GM19395 (cell line): Measurements from ENCODE around the gene CBL.

Experiments
- ATAC-seq: cut with Tn5 transposase; IDR thresholded peaks from one replicate; pipeline ENCODE4 v1.9.1; 2021; ENCODE audit warnings: mild to moderate bottlenecking, moderate library complexity; ENCODE audit not compliant: unreplicated experiment

The CBL gene

DNA sequence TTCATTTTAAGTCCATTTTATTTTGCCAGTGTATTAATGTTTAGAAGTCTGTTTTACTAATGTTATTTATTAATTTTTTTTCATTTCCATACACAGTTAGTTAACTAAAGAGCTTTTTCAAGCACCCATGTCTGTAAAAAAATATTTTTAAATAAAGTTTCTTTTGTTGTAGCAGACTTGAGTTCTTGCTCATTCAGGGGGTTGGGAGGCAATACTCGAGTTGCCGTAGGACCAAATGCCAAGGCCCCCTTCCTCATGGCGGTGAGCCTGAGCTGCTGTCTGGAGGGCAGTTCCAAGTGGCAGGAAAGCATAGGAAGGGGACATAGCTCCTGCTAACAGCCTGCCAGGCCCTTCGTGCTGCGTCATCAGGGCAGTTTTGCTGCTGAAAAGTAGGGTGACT lies 101.8 kb downstream of the CBL start:
- ATAC-seq = no peak

DNA sequence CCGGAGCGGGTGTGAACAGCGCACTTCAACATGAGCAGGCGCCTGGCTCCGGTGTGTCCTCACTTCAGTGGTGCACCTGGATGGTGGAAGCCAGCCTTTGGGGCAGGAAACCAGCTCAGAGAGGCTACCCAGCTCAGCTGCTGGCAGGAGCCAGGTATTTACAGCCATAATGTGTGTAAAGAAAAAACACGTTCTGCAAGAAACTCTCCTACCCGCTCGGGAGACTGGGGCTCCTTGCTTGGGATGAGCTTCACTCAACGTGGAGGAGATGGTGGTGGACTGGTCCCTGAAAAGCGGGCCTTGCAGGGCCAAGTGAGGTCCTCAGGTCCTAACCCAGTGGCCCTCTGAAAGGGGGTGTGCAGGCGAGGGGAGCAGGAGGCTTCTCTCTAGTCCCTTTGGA lies 103.3 kb downstream of the CBL start:
- no peak for ATAC-seq

DNA sequence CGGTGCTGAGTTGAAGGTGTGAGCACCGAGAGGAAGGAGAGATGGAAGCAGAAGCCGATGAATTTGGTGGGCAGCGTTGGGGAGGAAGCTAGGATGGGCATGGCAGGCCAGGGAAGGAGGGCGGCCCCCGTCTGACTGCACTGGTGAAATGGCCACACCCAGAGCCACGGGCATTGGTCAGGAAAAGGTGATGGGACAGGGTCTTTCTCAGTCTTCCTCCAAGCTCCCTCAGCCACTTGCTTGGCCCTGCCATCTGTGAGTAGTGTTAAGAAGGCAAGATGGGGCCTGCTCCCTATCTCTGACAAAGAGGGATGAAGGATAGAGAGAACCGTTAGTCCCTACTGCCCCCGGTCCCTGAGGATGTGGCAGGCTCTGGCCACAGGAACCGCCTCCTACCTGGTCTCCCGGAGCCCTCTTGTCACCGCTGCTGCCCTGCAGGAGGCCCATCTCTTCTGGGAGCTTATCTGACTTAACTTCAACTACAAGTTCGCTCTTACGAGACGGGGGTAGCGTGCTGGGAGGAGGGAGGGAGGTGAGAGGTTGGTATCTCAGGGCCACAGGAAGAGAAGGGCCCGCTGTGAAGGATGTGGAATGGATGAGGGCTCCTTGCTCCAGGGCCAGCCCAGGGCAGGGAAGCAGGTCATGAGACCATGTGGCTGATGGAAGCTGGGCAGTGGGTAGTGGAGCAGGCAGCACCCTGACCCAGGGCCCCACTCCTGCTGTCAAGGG lies 104.0 kb downstream of the CBL start:
- no peak for ATAC-seq

DNA sequence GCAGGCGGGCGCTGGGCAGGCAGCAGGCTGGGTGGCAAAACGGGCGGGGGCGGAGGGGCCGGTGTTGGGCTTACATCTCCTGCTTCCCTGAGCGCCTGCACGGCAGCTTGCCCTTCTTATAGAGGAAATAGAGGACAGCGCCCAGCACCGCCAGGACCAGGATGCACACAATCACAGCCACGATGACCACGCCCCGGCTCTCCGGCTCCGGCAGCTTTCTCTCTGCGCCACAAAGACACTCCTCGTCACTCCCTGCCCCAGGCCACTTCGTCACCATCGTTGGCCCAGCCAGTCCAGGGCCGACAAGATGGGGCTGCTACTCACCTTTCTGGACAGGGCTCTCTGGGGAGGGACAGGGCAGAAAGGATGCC lies 104.5 kb downstream of the CBL start:
- no peak for ATAC-seq

DNA sequence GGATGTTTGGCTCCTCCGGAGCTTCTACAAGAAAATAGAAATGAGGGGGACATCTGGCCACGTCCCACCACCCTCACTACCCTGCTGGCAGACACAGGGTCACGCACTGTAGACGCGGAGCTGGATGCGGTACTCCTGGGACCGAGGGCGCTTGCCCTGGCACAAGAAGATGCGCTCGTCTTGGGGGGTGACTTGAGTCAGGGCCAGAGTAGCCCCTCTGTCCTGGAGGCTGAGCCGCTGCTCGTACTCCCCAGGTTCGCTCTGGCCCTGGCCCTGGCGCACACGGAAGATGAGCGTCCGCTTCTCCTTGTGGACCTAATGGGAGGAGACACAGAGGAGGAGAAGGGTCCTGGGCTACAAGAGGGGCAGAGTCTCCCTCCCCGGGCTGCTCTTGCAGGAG lies 108.6 kb downstream of the CBL start:
- no peak for ATAC-seq

DNA sequence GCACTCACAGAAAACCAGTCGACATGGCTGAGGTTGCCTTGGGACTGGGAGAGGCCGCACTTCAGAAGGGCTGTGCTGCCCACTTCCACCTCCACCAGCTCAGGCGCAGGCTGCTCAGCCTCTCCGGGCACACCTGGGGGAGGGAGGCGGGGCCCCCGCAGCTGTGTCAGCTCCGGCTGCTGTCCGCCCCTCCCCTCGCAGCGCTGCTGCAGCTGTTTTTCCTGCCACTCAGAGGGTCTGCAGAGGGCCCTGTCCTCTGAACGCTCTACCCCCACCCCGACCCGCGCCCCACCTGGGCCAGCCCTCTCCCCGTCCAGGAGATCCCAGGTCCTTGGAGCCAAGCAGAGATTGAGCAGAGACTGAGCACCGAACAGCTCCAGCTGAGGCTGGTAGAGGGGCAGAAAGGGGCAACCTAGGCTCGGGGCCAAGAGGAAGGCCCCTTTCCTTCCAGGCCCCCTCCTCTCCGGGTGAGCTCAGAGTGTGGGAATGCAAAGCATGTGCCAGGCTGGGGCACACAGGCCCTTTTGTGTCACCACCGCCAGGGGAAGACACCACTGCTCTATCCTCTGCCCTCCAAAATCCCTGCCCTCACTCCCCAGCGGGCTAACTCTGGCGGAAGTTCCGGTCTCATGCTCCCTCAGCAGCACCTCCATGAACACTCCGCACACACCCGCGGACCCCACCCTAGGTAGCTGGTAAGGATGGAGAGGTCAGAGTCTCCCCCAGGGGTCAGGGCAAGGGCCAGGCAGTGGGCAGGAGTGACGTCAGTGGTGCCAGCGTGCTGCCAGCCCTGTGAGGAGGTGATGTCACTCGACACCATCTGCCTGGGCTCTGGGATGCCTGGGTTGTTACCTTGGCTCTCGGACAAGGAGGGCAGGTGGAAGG lies 109.2 kb downstream of the CBL start:
- peak; percentile 50 for ATAC-seq

DNA sequence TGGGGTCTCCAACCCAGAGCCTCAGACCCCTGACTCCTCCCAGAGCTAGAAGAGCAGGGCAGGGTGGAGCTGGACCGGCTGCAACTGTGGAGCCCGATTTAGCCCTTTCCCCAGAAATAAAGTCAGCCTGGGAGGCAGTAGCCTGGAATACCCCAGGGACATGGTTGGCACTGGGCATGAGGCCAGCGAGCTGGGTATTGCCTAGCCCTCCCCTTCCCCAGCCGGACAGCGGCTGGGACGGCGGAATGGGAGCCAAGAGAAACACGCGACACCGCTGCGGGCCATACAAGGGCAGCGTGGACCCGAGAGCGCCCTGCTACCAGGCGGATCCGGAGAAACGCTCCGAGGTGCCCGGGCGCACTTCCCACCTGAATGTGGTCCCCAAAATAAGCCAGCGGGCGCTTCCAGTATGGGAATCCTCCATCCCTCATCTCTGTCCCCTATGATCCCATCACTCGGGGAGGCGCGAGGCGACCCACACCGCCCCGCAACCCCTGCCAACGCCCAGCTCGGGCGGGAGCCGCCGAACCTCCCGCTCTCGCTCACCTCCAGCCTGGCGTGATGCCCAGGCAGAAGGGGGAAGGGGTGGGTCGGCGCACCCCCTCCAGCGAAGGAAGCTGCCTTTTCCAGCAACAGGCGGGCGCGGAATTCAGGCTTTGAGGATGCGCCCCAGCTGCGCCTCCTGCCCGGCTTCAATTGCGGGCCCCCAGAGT lies 110.0 kb downstream of the CBL start:
- no peak for ATAC-seq

DNA sequence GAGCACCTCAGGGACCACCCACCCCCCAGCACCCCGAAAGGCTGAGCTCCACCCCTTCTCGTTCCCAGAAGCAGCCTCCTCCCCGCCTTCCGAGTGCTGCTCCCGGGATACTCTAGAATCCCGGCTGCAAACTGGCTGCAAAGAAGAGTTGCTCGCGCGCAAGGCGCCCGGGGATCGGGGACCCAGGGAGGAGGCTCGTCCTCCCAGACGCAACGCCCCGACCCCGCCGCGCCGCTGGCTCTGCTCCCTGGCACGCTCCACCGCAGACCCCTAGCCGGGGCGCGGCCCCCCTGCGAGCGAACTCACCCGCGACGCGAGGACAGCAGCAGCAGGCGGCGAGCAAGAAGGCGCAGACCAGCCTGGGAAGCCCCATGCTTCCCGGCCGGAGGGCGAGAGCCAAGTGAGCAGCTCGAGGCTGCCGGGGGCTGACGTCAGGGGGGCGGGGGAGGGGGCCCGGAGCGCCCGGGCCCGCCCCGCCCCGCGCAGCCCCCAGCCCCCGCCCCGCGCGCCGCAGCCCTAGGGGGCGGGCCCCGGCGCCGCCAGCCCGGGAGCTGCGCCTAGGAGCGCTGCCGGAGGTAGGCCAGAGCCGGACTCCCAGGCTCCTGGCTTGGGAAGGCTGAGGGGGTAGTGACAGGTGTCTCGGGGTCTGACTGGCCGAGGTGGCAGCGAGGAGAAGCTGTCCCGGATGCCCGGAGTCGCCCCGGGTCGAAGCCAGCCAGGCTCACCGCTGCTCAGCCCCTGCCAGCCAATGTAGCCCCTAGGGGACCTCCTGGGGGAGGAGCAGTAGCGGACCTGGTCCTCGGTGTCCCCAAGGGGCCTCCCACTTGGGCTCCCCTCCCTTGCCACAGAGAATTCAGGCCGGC lies 110.8 kb downstream of the CBL start, which contains the start of gene MCAM:
MCAM (minus strand) TSS at position 402 of the 863 bp plus-strand sequence; CDS start at position 373, 29 bp downstream.
- no peak for ATAC-seq

DNA sequence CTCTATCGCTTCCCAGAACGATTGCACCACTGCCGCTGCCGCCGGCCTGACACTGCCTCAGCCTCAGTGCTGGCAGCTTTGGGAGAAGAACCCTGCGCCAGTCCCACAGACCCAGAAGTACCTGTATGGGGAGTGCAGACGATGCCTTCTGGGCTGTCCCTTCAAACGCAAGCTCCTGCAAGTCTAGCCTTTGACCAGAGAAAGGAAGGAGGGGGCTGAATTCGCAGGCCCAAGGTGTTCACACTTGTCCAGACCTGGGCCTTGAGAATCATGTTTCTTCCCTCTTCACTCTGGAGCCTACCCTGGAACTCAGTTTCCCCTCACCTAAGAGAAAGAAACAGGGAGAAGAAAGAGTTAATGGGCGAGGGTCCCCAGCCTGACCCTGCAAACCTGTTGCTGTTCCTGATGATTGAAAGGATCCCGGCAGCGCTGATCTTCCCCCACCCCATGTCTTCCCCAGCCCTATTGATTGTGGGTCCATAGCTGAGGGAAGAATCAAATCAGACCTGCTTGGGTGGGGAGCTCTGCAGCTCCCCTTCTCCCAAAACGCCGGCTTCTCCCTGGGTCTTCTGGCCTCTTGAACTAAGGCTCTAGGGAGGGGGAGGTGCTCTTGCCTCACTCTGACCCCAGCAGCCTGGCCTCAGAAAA lies 111.6 kb downstream of the CBL start:
- ATAC-seq = no peak

DNA sequence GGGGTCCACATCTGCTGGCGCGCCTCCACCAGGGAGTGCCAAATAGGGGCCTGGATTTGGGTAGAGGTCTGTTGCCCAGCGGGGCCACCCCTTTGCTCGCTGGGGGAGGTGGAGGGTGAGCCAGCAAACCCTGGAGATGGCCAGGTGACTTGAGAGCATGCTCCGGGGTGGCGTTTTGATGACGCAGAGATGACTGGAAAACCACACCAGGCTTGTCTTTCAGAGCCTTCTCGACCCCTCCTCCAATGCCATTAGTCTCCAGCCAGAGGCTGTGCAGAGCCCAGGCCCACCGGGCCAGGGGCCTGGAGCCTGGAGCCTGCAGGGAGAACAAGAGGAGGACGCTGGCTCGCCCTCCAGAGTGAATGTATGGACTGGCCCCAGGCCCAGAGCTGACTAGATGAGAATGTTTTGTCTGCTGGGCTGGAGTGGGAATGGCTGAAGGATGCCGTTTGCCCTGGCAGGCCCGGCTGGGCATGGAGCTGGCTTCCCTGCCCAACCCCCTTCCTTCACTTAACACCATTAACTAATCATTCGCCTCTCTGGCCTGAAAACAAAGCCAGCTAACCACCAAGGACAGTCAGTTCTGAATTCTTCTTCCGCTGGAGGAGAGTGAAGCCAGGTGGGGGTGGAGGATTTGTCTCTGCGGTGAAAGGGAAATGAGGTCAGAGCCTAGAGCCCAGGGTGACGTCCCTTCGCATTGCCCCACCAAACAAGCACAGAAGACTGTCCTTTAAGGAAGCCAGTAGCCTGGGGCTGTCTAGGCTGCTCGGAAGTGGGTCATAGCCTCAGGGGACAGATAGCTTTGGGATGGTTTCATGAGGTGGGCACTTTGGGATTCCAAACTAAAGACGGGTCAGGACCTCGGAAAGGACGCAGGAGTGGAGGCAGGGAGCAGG lies 112.3 kb downstream of the CBL start:
- ATAC-seq = no peak

DNA sequence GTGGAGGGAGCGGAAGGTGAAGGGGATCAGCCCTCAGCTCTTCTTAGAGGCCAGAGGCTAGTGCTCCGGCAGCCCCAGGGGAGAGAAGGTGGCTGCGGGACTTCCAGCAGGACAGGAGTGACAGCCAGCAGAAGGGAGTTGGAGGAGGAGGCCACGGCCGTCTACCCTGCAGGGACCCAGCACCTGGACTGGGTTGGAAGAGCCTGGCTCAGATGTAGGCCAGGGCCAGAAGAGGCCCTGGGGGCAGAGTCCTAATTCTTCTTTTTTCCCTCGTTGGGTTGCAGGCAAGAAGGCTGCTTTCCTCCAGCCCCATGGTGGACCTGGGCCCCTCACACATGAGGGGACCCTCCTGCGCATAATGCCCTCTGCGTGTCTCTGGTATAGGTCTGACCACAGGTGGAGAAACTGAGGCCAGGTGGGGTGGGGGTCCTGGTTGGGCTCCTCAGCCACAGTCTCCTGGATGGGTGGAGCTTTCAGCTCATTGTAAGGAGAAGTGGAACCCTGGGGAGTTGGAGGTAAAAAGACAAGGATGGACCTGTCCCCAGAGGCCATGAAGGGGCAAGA lies 113.1 kb downstream of the CBL start:
- ATAC-seq = no peak

DNA sequence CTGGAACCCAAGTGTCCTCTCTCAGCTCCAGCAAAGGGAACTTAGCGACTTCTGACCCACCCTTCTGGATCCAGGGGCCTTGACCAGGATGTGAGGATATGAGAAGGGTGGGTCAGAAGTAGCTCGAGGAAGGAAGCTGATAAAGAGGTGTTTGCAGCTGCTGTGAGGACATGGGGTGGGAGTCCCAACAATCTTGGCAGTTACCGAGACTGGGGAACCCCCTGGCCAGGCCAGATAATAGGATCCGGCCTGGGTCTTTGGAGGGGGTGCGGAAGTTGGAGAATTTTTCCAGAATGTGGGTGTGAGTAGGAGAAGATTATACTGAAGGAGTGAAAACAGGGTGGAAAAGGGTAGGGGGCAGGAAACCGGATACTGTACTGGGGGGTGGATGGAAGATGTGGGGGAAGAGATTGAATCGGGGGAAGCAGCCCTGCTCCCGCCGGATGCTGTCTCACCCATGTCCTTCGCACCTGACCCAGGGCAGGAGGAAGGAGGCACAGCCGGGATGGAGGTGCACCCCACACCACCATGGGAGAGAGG lies 113.6 kb downstream of the CBL start:
- ATAC-seq = no peak

DNA sequence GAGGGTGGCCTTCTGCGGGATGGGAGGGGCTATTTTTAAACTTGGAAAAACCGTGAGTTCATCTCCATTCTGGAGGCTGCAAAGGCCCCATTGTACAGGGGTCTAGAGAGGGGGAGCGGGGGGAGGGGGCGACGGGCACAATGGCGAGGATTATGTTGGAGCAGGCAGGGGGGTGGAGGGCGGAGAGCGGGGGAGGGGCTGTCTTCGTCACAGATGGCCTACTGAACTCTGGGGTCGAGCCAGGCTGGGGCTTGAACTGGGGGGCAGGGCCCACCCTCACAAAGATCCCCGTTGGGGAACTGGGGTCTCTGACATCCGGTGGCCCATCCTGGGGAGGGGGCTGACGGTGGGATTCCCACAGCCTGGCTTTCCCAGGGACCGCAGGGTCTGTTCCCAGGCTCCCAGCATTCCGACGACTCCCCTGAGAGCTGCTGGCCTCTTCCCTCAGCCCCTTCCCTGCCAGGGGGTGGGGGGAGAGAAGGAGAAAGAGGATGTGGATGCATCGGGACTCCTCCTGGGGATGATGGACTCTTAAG lies 114.2 kb downstream of the CBL start:
- ATAC-seq = no peak

DNA sequence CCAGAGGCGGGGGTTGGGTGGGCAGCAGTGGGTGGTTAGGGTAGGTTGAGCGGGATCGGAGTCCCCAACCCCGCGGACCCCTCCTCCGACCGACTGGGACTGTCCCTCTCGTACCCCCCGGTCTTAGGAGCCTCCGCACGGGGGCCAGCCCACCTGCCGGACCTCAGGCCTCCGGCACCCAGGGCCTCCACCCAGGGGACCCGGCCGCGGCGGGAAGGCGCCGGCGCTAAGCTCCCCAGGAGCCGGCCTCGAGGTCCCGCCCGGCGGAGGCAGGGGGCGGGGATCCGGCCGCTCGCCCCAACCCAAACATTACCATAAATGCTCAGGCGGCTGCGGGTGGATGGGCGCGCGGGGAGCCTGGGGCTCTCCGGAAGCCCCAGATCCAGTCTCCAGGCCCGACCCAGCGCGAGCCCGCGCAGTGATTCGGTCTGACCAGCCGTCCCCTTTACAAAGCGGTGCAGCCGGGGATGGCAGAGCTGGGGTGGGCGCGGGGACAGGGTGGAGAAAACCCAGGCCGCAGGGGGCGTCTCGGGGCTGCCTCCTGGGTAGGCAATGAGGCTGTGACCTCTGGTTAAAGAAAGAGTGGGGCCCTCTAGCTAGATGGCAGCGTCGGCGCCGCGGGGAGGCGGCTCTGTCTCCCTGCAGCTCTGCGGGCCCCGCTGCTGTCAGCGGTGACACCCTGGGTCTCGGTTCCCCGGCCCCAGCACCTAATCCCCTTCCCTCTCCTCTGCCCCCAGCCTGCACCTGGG lies 114.8 kb downstream of the CBL start:
- ATAC-seq = peak; percentile 58

DNA sequence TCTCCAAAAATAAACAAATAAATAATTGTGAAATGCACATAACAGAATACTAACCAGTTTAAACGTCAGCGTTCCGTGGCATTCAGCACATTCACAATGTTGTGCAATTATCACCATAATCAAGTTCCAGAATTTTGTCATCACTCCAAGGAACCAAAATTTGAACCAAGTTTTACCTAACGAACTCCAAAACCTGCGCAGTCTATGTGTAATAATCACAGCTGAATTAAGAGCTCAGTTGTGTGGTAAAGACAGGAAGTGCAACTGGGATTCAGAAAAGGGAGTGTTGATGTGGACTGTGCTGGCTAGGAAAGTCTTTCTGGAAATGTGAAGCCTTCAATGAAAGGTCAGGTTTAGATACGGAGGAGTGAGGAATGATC lies 116.2 kb downstream of the CBL start:
- ATAC-seq = no peak

DNA sequence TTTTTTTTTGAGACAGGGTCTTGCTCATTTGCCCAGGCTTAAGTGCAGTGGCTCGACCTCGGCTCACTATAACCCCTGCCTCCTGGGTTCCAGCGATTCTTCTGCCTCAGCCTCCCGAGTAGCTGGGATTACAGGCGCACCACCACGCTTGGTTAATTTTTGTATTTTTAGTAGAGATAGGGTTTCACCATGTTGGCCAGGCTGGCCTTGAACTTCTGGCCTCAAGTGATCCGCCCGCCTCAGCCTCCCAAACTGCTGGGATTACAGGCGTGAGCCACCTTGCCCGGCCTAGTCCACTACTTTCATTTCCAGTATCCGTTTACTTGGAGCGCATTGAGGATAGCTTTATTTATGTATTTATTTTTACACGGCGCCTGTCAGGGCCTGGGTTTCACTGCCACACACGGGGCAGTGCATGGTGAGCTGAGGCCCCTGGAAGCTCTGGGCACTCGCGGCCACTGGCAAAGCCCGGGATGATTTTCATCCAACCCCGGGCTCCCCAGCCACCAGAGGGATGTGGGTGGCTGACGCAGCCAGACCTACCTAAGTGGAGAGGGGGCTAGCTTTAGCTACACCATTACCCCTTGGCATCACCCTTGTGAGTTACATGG lies 116.9 kb downstream of the CBL start:
- no peak for ATAC-seq

DNA sequence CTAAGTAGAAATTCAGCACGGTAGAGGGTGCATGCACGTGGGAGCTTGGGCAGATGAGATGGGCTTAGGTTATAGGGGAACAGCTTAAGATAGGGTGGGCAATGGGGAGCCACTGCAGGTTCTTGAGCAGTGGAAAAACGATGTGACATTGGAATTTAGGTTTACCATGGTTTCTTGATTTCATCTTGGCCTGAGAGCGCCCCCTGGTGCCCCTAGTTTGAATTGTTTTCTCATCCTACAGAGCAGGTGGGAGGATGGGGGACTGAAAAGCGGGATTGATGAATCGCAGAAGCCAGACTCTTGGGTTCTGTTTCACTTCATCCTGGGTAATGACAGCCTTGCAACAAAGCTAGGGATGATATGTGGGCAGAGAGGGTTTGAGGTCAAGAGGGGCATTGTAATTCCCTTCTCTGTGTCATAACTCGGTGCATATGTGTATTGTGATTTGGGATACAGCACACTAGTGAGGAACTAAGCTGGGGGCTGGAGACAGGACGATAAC lies 117.4 kb downstream of the CBL start:
- ATAC-seq = no peak
